GM18868 (cell line): ENCODE data around the gene OTX1.

Experiments
- ATAC-seq: cut with Tn5 transposase; IDR thresholded peaks from one replicate; pipeline ENCODE4 v1.9.1; 2021; ENCODE audit warnings: mild to moderate bottlenecking, moderate library complexity; ENCODE audit not compliant: unreplicated experiment

The OTX1 gene

DNA sequence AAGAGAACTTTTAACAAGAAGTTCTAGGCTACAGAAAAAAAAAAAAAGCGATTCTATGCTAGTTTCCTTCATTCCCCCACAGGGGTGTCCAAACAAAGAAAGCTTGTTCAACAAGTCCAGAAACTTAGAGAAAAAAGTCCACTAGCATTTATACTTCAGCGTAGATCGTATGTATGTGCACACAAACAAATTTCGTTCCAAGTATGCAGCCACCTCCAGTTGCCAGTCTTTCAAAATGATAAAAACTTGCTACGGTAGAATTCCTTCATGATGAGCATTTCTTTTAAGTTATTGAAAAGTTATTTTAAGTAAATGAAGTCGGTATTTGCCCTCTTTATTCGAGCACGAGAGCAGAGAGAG lies 3.7 kb upstream of the OTX1 start:
- no peak for ATAC-seq

DNA sequence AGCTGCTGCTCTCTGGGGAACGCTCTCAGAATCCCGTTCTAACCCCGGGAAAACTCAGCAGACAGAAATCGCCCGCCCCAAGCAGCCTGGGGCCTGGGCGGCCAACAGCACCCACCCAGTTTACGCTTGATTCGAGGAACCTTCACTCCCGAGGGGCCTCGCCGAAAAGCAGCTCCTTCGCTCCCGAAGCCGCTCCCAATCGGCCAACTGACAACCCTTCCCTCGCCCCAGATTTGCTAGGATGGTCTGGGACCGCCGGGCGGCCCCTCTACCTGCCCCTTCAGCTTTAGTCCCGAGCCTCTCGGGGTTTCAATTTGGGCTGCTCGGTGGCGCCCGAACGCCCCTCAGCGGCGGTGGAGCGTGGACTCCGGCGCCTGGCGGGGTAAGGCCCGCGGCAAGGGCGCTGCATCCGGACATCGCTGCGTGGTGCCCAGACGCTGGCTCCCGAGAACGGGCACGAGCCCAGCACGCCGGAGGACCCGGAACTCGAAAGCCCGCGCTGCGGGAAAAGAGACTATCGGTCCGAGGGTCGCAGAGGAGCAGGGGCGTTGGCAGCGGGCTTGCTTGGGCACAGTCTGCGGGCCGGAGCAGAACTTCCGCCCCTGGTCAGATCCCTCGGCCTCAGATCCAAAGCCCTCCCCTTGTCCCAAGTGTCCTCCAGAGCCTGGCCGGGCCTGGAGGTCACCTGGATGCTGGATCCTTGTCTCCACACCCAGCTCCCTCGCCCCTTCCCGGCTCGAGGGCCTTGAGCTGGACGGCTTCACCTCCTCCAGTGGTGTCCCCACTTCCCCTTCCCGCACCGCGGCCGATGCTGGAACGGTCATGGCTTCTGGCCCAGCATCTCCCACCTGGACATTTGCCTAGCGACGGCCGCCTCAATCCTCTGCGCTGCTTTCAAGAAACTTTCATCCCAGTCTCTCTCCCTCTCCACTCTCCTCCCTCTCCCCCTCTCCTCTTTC lies 3.0 kb upstream of the OTX1 start:
- ATAC-seq = peak; percentile 19

DNA sequence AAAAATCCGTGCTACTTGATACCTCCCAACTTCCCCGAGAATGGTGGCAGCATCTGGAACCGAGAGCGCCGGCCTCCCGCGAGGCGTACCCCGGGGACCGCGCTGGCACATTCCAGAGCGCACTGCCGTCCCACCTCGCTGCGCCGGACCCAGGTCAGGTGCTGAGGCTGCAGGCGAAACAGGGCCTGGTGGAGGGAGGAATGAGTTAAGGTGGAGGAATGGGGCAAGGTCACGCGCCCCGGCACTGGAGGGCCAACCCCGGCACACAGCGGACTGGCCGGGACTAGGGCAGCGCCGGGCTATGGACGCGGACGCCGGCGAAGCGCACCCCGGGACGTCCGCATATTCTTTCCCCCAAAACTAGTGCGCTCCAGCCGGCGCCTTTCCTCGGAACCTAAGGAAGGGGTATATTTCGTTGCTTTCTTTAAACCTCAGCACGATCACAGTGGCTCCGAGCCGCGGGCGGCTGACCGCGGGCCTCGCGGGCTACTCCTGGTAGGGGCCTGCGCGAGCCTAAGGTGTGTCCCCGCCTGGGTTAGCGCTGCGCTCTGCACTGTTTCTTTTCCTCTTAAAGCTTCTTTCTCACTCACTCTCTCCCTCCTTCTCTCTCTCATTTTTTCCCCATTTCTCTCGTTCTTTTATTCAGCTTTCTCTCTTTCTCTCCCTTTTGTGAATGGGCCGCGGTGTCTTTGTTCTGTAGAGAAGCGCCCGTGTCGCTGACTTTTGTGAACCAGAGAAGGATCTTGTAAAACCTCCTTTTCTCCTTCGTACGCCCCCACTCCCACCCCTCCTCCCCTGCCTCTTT lies 2.1 kb upstream of the OTX1 start:
- no peak for ATAC-seq

DNA sequence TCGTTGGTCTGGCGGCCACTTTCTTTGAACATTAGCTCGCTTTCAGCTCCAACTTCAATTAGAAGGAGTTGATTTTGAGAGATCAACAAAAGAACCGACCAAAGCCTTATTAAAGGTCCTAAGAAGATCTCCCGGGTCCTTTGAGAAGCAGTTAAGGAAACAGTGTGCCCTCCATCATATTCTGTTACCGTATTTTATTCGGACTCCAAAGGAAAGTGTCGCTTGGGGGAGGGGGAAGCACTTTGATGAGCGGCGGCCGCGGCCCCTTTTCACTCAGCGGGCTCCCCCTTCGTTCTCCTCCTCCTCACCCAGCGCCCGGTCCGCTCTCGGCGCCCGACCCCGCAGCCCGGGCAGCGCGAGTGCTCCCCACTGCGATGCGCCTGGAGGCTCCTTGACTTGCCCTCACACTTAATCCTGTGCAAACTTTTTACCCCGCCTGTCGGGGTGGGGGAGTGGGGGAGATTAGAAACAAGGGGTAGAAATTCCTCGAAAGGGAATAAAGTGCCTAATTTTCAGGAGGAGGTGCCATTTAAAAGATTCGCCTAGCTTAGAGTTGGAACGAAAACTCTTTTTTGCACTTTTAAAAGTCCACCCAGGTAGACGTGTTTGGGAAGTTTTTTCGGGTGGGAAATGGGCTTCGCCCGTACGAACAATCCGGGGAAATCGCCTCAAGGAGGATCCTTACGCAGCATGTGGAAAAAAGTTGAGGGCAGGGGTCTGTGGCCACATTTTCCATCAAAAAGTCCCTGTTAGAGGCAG lies 1.2 kb upstream of the OTX1 start:
- ATAC-seq = no peak

DNA sequence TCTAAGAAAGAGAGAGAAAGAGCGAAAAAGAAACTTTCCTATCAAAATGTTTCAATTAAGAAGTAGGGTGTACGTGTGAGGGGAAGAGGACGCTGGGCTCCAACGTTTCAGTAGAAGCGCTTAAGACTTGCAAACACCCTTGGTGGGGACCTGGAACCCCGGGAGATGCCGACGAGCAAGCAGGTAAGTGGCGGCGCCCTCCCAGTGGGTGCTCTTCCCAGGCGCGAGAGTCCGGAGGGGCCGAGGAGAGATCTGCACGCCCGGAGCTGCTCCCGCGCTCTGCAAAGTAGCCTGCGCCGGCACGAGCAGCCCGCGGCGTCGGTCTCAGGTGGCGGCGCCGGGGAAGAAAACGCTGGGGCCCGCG lies 678 bp upstream of the OTX1 start:
- ATAC-seq = no peak

DNA sequence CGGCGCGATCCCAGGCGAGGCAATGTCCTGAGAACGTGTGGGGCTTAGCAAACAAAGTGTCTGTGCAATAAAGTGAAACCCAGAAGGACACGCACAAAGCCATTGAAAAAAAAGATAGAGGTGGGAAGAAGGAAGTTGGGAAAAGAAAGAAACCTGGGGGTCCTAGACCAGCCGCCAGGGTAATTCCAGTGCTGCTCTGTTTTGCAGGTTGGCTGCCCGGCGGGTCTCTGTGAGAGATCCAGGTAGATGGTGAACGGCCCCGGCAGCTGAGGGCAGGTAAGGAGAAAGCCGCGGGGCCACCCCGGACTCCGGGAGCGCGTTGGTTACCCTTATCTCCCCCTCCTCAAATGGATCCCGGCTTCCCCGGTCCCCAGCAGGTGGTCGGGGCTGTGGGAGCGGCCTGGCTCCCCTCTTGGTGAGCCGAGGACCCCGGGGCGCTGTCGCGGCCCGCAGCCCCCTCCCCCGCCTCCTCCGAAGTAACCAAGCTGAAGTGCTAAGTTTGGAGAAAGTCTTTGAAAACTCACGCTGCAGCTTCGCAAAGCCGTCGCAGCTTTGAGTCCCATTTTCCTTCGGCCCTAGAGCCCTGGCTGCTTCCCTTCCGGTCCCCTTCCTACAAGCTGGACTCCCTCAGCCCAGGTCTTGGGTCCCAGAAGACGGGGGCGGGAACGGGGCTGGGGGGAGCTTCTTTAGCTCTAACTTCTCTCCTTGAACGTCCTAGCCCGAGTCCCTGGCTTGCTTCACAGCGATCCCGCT lies 588 bp downstream of the OTX1 start:
- no peak for ATAC-seq

DNA sequence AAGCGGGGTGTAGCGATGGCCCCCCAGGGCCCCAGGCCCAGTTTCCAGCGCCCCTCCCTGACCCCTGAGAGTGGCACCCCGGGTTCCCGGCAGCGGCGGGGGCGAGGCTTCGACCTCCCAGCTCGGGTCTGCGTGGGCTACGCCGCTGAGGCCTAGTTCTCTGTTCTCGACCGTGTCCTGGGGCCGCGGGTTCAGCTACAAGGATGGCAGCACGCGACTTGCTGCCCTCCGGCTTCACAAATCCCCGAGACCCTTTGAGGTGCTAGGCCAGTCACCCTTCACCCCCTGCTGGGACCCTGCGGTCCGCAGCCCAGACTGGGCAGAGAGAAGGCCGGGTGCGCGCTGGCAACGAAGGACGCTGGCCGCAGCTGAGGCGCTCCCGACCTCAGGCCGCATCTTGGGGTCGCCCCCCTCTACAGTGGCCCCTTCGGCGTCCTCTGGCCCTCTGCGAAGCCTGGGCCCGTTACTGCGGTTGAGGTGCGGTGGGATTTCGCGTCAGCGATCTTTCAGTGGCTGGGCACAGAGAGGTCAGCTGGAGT lies 1.2 kb downstream of the OTX1 start:
- ATAC-seq = no peak

DNA sequence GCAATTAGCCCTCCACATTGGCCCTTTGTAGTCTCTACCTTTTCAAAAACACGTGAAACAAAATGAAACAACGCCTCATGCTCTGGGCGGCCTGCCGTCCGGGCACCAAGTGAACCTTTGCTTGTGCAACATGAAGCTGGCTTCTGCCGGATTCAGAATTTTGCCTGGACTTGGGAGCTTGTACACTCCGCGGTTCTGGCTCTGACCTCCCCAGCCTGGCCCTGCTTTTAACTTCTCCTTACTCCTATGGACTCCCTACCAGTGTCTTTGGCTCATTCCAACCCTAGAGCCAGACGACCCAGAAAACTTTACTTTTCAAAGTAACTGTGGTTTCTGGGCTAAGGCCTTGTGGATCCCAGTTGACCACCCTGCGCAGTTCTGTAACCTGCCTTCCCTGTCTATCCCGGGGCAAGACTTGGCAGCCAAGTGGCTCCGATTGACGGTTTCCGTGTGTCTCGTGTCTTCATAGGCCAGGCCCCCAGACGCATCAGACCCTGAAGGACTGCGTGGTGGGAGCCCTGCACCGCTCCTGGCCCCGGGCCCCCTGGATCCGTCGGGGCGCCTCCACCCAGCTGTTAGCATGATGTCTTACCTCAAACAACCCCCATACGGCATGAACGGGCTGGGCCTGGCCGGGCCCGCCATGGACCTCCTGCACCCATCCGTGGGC lies 1.9 kb downstream of the OTX1 start:
- no peak for ATAC-seq

DNA sequence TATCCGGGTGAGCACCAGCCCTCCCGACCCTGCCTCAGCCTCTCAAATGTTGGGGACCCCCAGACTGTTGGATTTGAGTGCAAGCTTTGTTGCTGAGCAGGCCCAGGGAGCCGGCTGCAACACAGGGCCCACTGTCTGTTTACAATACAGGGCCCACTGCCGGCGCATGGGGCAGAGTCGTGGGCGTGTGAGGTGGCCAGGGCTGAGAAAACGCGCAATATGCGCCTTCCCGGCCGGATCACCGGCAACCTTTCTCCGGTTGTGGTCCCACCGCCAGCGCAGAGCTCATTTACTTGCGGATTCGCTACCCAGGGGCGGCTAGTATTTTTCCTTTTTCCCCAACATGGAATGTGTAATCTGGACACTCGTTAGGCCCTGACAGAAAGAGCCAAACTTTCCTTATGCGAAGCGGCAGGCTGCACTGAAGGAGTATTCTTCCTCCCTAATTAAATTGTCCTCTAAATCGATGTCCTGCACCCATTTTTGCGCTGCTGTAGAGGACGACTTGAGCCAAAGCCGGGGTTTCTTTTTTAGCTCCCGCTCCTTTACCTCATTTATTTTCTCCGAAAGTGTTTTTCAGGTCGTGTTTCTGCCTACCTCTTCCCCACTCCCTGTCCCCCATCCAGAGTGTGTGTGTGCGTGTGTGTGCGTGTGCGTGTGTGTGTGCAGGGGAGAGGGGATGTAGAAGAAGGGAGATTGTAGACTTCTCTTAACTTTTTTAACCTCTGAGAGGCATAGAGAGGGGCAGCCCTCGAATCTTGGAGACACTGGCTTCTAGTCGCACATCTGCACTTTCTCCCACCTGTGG lies 2.7 kb downstream of the OTX1 start:
- no peak for ATAC-seq

DNA sequence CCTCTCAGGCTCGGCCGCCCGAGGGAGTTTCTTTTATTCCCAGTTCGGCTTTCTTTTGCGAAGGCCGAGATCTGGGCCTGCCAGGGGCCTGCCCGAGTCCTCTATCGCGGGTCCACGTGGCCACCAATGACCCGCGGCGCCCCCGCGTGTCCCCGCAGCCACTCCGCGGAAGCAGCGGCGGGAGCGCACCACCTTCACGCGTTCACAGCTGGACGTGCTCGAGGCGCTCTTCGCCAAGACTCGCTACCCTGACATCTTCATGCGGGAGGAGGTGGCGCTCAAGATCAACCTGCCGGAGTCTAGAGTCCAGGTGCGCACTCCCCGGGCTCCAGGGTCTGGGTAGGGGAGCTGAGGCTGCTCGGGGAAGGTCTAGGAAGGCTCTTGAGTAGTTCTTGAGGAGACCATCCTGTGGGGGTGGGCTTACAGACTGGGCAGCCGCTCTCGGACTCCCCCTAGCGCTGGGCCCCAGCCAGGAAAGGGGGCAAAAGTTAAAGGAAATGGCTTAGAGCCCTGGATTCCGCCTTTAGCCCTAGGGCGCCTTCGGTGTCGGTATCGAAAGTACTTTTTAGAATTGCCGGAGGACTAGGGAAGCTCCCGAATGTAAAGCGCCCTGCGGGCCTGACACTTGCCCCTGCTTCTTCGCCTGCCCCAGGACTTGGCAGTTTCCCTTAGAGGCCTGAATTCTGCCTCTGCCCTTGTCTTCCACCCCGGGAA lies 3.4 kb downstream of the OTX1 start:
- ATAC-seq = no peak

DNA sequence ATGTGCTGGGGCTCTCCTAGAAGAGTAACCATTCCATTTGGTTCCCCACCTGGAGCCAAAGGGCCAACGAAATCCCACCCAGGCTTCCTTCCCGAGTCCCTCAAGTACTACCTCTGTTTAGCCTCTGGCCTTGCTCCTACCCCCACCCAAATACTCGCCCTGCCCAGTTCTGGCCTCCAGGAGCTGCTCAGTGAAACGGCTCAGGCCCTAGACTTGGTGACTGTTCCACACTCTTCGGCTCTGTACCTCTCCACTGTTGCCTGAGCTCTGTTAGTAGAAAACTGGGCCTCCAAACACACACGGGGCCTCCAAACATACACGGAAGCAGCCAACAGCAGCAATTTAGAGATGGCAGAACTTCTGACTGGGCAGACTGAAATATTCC lies 4.2 kb downstream of the OTX1 start:
- ATAC-seq = no peak

DNA sequence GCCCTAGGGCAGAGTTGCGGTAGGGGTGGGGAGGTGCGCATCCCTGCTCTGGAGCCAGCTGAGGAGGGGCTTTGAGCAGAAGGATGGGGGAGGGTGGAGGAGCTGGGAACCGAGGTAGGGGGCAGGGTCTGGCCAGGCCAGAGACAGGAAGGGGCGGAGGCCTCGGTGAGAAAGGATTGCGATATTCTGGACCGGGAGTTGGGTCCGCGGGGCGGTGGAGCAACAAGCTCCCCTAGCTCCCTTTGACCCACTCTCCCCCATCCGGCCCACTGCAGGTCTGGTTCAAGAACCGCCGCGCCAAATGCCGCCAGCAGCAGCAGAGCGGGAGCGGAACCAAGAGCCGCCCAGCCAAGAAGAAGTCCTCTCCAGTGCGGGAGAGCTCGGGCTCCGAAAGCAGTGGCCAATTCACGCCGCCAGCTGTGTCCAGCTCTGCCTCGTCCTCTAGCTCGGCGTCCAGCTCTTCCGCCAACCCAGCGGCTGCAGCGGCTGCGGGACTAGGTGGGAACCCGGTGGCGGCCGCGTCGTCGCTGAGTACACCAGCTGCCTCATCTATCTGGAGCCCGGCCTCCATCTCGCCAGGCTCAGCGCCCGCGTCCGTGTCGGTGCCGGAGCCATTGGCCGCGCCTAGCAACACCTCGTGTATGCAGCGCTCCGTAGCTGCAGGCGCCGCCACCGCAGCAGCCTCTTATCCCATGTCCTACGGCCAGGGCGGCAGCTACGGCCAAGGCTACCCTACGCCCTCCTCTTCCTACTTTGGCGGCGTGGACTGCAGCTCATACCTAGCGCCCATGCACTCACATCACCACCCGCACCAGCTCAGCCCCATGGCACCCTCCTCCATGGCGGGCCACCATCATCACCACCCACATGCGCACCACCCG lies 4.8 kb downstream of the OTX1 start:
- ATAC-seq = no peak

DNA sequence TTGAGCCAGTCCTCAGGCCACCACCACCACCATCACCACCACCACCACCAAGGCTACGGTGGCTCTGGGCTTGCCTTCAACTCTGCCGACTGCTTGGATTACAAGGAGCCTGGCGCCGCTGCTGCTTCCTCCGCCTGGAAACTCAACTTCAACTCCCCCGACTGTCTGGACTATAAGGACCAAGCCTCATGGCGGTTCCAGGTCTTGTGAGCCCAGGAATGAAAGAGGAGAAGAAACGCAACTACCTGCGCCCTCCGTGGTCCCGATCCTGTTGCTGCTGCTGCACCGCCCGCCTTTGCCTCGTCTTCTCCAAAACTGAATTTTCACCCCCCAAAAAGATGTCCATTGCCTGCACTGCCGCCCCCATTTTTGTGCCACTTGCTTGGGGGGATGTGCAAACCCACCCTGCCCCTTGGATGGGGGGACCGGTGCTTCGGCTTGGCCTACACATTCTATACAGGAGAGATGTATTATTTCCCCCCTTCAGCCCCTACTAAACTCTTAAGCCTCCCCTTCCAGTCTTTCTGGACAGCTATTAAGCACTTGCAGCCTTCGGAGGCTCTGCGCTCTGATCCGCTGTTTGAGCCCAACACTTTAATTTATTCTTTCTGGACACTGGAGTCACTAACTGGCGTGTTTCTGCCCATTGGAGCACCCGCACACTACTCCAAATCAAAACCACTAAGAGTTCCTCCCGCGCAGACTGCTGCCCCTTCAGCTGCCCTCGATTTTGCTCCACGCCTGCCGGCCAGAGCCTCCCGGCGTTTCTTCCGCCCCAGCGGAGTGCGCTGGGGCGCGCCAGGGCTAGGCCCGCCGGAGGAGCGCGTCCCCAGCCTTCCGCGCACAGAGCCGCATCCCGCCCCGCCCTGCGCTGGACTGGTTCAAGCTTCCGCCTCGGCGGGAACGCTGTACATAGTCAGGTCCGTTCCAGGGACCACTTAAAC lies 5.7 kb downstream of the OTX1 start:
- ATAC-seq = peak; percentile 44

DNA sequence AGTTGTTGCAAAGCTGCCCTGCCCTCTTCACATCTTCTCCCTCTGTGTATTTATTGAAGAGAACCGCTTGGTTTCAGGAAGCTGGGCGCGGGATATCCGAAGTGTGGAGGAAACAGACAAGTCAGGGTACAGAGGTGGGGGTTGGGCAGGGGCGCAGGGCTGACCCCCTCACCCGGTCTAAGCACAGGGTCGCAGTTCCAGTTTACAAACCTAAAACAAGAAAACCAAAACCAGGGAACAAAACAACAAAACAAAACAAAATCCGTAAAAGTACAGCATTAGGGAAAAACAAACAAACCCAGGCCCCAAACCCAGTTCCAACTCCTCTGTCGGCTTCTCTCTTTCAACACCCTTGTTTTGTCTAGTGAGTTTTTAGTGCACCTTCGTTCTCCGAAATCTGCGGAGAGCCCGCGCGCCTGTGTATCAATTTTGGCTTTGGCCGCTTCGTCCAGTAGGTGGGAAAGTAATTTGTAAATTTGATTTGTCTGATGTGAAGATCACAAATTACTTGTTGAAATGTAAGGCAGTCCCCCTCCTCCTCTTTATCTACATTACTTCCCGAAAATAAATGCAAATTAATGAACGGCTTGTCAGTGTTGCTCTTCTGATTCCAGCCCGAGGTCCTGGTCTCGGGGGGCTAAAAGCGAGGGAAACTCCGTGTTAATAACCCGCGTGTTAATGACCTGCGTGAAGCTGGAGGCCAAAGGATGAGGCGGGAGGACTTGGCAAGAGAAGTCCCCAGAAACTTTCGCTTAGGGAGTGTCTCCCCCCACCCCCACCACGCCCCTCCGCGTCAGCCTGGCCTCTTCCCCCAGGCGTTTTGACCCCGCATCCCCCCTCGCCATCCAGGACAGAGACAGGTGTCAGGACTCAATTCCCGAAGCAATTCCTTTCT lies 6.9 kb downstream of the OTX1 start:
- no peak for ATAC-seq

DNA sequence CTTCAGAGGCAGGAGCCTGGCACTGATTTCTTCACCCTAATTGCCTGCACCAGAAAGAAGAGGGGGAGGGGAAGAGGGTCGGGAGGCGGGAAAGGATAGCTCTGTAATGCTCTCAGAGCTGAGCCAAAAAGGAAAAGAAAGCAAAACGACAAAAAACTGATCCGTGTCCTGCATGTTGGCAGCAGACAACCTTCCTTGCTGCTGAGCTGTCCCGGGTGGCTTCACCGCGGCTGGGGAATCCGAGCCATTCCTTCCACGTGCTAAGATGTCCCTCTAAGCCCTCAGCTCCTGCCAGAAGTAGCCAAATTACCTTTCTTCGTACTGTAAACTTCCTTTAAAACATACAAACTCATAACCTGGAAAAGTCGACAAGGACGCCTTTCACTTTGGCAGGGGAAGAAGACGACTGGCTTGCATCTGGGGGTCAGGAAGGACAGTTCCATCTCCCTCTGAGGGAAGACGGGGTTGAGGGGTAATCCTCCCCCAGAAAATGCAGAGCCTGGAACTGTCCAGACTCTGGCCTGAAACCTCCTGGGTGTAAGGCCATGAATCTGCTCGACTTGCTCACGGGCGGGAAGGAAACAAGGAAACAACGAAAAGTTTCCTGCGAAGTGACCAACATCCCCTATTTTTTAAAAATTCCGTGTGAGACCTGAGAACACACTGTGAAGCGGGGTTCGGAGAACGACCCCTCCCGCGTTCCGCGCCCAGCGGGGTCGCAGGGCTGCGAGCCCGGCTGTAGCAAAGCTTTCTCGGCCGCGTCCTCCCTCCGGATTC lies 7.7 kb downstream of the OTX1 start:
- no peak for ATAC-seq
